Vagina (tissue), 2 donors: ENCODE data around the gene SHC4.

Source experiments
- CTCF ChIP-seq, 3 experiments: fragments of 450-650 bp in 2 of 3; fragments of 200-600 bp in 1 of 3; sonication (generic) in 1 of 3; IDR thresholded peaks; one replicate each; pipeline ENCODE4 v1.5.1; 2017 to 2019; ENCODE audit warnings: antibody characterized with exemption in 3 of 3, mild to moderate bottlenecking in 2 of 3, moderate library complexity in 2 of 3
- POLR2A ChIP-seq, 2 donors: fragments of 450-650 bp; IDR thresholded peaks; one replicate each; pipeline ENCODE4 v1.6.1; 2017; ENCODE audit warnings: antibody characterized with exemption in 2 of 2, mild to moderate bottlenecking in 2 of 2, moderate library complexity in 2 of 2
- POLR2AphosphoS5 ChIP-seq, 2 donors: sonication (generic); formaldehyde crosslinking; IDR thresholded peaks; one replicate each; pipeline ENCODE4 v1.9.0; 2017; ENCODE audit warnings: antibody characterized with exemption in 2 of 2, mild to moderate bottlenecking in 2 of 2, low read depth in 1 of 2; ENCODE audit not compliant: insufficient read depth in 1 of 2

DNA sequence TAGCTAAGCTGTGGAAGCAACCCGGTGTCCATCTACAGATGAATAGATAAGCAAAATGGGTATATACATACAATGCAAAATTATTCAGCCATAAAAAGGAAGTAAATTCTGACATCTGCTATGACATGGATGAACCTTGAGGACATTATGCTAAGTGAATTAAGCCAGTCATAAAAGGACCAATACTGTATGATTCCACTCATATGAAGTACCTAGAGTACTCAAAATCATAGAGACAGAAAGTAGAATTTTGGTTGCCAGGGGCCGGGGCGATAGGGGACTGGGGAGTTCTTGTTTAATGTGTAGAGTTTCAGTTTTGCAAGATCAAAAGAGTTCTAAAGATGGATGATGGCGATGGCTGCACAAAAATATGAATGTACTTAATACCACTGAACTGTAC, 75.5 kb downstream of the SHC4 start:
- no peak for TF ChIP-seq POLR2A (IDR thresholded peaks at IDR 0.05)
- TF ChIP-seq CTCF (IDR thresholded peaks at IDR 0.05), result no peak
- no peak for TF ChIP-seq POLR2AphosphoS5 (IDR thresholded peaks at IDR 0.05; ENCODE audit: insufficient read depth in 1 of 2, low read depth in 1 of 2)
